K562 (cell line): ENCODE data around the gene SMC6. TPM values are rescaled to one million over a fixed set of nuclear protein-coding genes. Genes with fewer than 3 reads are reported as not detected.

Experiments used
- ATF1 ChIP-seq, 2 experiments: fragments of 450-650 bp in 1 of 2; IDR thresholded peaks; 2 replicates each; pipeline ENCODE4 v1.6.1; 2016; ENCODE audit warnings: missing compliant biosample characterization in 1 of 2, missing genetic modification characterization in 1 of 2
- BRD4 ChIP-seq: fragments of 200-600 bp; sonication (generic); IDR thresholded peaks from 2 replicates; pipeline ENCODE4 v1.6.1; 2017; ENCODE audit warnings: inconsistent platforms
- CC2D1A ChIP-seq: fragments of 450-650 bp; IDR thresholded peaks from 2 replicates; pipeline ENCODE4 v1.6.1; 2017; ENCODE audit warnings: mild to moderate bottlenecking
- ELF1 ChIP-seq: fragments of 200-800 bp; sonication (Bioruptor generic); IDR thresholded peaks from 2 replicates; pipeline ENCODE4 v1.6.1; 2016; ENCODE audit warnings: missing genetic modification characterization, missing compliant biosample characterization
- FIP1L1 ChIP-seq: fragments of 200-400 bp; formaldehyde crosslinking; IDR thresholded peaks from 2 replicates; pipeline ENCODE4 v1.6.1; 2018; ENCODE audit warnings: mild to moderate bottlenecking, low read depth, low read length; ENCODE audit not compliant: poor library complexity, severe bottlenecking
- FOXA3 ChIP-seq, 2 experiments: fragments of 450-650 bp in 1 of 2; sonication (generic) in 1 of 2; formaldehyde crosslinking; IDR thresholded peaks in 1 of 2; conservative IDR thresholded peaks in 1 of 2; 2 replicates each; pipeline versions ENCODE4 v1.4.0 to v1.8.0; 2020 to 2022; ENCODE audit warnings: mild to moderate bottlenecking in 2 of 2, missing genetic modification reagents in 1 of 2
- HDAC1 ChIP-seq, 2 experiments: fragments of 450-650 bp; IDR thresholded peaks; 2 replicates each; pipeline ENCODE4 v1.6.1; 2016 to 2017; ENCODE audit warnings: inconsistent platforms in 1 of 2, mild to moderate bottlenecking in 1 of 2, moderate library complexity in 1 of 2
- MEF2D ChIP-seq: conservative IDR thresholded peaks from 2 replicates; pipeline ENCODE4 v1.6.1; 2016; ENCODE audit warnings: low read depth, missing genetic modification characterization, missing compliant biosample characterization
- MTA3 ChIP-seq: fragments of 450-650 bp; formaldehyde crosslinking; IDR thresholded peaks from 2 replicates; pipeline ENCODE4 v1.6.1; 2017; ENCODE audit warnings: mild to moderate bottlenecking, borderline replicate concordance
- NRF1 ChIP-seq, 2 experiments: fragments of 450-650 bp; IDR thresholded peaks in 1 of 2; conservative IDR thresholded peaks in 1 of 2; 2 replicates each; pipeline ENCODE4 v1.6.1; 2014; ENCODE audit warnings: mild to moderate bottlenecking in 2 of 2
- RBM22 ChIP-seq: fragments of 200-400 bp; formaldehyde crosslinking; IDR thresholded peaks from 2 replicates; pipeline ENCODE4 v1.6.1; 2018; ENCODE audit warnings: low read length, low read depth; ENCODE audit not compliant: poor library complexity, severe bottlenecking
- SAFB ChIP-seq: fragments of 200-400 bp; formaldehyde crosslinking; IDR thresholded peaks from 2 replicates; pipeline ENCODE4 v1.6.1; 2017; ENCODE audit warnings: low read depth, low read length, borderline replicate concordance
- SMARCA4 ChIP-seq: fragments of 450-650 bp; IDR thresholded peaks from 2 replicates; pipeline ENCODE4 v1.6.1; 2016
- ZNF197 ChIP-seq: fragments of 200-800 bp; sonication (Bioruptor generic); IDR thresholded peaks from 2 replicates; pipeline ENCODE4 v1.6.1; 2016; ENCODE audit warnings: low read depth, missing genetic modification characterization, missing compliant biosample characterization
- ZNF79 ChIP-seq: fragments of 250-450 bp; sonication (Bioruptor Pico); IDR thresholded peaks from 2 replicates; pipeline ENCODE4 v1.4.0; 2020; ENCODE audit warnings: low read depth, mild to moderate bottlenecking, moderate library complexity
- polyA plus RNA-seq, 8 experiments: library from polyadenylated mRNA; depleted of rRNA in 4 of 8; stranded (reverse) in 5 of 8; unstranded in 3 of 8; fragments of >200 nt; fragmentation: Nextera tagmentation in 2 of 8; fragmentation: Illumina TruSeq in 1 of 8; extraction: Ambion mirVana in 2 of 8; extraction: Trizol in 1 of 8; gene quantifications; 2 replicates each; pipeline versions ENCODE4 v1.2.1 to v1.2.3, GENCODE V29; 2011 to 2014; ENCODE audit warnings: inconsistent platforms in 1 of 8, missing spikeins in 1 of 8
- total RNA-seq, 7 experiments: library from RNA; depleted of rRNA in 6 of 7; stranded (reverse); fragments of >200 nt in 6 of 7; fragmentation: Illumina TruSeq in 2 of 7; extraction: Trizol in 2 of 7; gene quantifications; 2 replicates each; pipeline versions ENCODE4 v1.2.1 to v1.2.3, GENCODE V29; 2011 to 2021; ENCODE audit warnings: low replicate concordance in 1 of 7
- TF ChIP-seq, protein P1 (sequence below): fragments of 250-450 bp; sonication (Bioruptor Pico); IDR thresholded peaks from 2 replicates; pipeline ENCODE4 v1.5.0; 2020; ENCODE audit warnings: mild to moderate bottlenecking, borderline replicate concordance
- TF ChIP-seq, protein P2 (sequence below): sonication (generic); formaldehyde crosslinking; IDR thresholded peaks from 2 replicates; pipeline ENCODE4 v1.4.0; 2020; ENCODE audit warnings: mild to moderate bottlenecking, missing genetic modification reagents
- TF ChIP-seq, protein P3 (sequence below), 2 experiments: fragments of 200-800 bp in 1 of 2; sonication (Bioruptor generic) in 1 of 2; sonication (generic) in 1 of 2; formaldehyde crosslinking in 1 of 2; IDR thresholded peaks in 1 of 2; conservative IDR thresholded peaks in 1 of 2; 2 replicates each; pipeline versions ENCODE4 v1.5.0 to v1.6.1; 2016 to 2020; ENCODE audit warnings: missing compliant biosample characterization in 1 of 2, missing genetic modification characterization in 1 of 2, missing genetic modification reagents in 1 of 2
- TF ChIP-seq, protein P4 (sequence below): fragments of 250-450 bp; sonication (Bioruptor Pico); IDR thresholded peaks from 2 replicates; pipeline ENCODE4 v1.6.1; 2021; ENCODE audit warnings: mild to moderate bottlenecking
- TF ChIP-seq, protein P5 (sequence below): IDR thresholded peaks from 2 replicates; pipeline ENCODE4 v1.6.1; 2016; ENCODE audit warnings: missing genetic modification characterization, missing compliant biosample characterization

Gene SMC6
- total and polyA plus RNA-seq, 9 of the 15 experiments (the other 6 are each of a cell fraction or from before 2014, with no cell fraction given): 14.2 to 75.9 (median 47.7) TPM

DNA sequence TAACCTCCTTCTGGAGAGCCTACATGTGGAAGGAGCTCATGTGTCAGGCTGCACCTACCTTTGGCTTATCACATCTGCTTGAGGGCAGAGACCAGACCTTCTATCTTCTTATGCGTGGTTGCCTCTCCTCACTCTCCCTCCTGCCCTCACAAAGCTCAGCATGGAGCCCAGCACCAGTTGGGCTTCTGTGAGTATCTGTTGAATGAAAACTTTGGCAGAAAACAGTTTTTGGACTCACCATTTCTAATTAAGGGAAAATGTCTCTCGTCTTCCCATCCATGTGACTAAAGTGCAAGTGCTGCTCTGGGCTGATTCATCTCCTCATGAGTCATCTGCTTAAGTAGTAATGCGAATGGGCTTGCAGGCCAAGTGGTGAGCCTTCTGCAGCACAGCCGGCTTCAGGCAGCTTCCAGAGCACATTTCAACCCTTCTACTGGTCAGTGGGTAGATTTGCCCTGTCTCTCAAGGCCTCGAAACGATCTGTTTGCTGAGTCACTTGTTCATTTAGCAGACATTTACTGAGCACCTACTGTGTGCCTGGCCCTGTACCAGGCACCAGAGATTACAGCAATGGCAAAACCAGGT, 110.5 kb downstream of the SMC6 start (continued):
- TF ChIP-seq ATF1 (CRISPR knock-in tag; IDR thresholded peaks at IDR 0.05) (no peak), ATF1 (tag; IDR thresholded peaks at IDR 0.05) (no peak), FIP1L1 (no peak), FOXA3 (CRISPR knock-in tag; conservative IDR thresholded peaks at IDR 0.05 in 1 of 2, IDR thresholded peaks at IDR 0.05 in 1 of 2) (no peak), SMARCA4 (peak; percentile 72), RBM22 (no peak), HDAC1 (IDR thresholded peaks at IDR 0.05) (peak in 1 of 2 experiments; percentile 49; a peak in 1 of 4 replicates), ELF1 (tag) (no peak), ZNF79 (CRISPR knock-in tag) (no peak), MEF2D (tag) (peak; percentile 50; the same call in 1 of the 2 replicates), NRF1 (conservative IDR thresholded peaks at IDR 0.05 in 1 of 2, IDR thresholded peaks at IDR 0.05 in 1 of 2) (0 out of 4 replicates have a peak, but pooled peaks of 1 of the 2 experiments have one; percentile 25), ZNF197 (CRISPR knock-in tag) (no peak), SAFB (no peak), CC2D1A (no peak), BRD4 (no peak), MTA3 (no peak)
- TF ChIP-seq, protein P1, sequence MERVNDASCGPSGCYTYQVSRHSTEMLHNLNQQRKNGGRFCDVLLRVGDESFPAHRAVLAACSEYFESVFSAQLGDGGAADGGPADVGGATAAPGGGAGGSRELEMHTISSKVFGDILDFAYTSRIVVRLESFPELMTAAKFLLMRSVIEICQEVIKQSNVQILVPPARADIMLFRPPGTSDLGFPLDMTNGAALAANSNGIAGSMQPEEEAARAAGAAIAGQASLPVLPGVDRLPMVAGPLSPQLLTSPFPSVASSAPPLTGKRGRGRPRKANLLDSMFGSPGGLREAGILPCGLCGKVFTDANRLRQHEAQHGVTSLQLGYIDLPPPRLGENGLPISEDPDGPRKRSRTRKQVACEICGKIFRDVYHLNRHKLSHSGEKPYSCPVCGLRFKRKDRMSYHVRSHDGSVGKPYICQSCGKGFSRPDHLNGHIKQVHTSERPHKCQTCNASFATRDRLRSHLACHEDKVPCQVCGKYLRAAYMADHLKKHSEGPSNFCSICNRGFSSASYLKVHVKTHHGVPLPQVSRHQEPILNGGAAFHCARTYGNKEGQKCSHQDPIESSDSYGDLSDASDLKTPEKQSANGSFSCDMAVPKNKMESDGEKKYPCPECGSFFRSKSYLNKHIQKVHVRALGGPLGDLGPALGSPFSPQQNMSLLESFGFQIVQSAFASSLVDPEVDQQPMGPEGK (CRISPR knock-in tag): no peak
- TF ChIP-seq, protein P2, sequence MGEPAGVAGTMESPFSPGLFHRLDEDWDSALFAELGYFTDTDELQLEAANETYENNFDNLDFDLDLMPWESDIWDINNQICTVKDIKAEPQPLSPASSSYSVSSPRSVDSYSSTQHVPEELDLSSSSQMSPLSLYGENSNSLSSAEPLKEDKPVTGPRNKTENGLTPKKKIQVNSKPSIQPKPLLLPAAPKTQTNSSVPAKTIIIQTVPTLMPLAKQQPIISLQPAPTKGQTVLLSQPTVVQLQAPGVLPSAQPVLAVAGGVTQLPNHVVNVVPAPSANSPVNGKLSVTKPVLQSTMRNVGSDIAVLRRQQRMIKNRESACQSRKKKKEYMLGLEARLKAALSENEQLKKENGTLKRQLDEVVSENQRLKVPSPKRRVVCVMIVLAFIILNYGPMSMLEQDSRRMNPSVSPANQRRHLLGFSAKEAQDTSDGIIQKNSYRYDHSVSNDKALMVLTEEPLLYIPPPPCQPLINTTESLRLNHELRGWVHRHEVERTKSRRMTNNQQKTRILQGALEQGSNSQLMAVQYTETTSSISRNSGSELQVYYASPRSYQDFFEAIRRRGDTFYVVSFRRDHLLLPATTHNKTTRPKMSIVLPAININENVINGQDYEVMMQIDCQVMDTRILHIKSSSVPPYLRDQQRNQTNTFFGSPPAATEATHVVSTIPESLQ: no peak
- TF ChIP-seq, protein P3, sequence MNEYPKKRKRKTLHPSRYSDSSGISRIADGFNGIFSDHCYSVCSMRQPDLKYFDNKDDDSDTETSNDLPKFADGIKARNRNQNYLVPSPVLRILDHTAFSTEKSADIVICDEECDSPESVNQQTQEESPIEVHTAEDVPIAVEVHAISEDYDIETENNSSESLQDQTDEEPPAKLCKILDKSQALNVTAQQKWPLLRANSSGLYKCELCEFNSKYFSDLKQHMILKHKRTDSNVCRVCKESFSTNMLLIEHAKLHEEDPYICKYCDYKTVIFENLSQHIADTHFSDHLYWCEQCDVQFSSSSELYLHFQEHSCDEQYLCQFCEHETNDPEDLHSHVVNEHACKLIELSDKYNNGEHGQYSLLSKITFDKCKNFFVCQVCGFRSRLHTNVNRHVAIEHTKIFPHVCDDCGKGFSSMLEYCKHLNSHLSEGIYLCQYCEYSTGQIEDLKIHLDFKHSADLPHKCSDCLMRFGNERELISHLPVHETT (CRISPR knock-in tag; conservative IDR thresholded peaks at IDR 0.05 in 1 of 2, IDR thresholded peaks at IDR 0.05 in 1 of 2): peak in 1 of 2 experiments; percentile 48; a peak in 1 of 4 replicates
- TF ChIP-seq, protein P4, sequence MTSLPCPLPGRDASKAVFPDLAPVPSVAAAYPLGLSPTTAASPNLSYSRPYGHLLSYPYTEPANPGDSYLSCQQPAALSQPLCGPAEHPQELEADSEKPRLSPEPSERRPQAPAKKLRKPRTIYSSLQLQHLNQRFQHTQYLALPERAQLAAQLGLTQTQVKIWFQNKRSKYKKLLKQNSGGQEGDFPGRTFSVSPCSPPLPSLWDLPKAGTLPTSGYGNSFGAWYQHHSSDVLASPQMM: no peak
- TF ChIP-seq, protein P5, sequence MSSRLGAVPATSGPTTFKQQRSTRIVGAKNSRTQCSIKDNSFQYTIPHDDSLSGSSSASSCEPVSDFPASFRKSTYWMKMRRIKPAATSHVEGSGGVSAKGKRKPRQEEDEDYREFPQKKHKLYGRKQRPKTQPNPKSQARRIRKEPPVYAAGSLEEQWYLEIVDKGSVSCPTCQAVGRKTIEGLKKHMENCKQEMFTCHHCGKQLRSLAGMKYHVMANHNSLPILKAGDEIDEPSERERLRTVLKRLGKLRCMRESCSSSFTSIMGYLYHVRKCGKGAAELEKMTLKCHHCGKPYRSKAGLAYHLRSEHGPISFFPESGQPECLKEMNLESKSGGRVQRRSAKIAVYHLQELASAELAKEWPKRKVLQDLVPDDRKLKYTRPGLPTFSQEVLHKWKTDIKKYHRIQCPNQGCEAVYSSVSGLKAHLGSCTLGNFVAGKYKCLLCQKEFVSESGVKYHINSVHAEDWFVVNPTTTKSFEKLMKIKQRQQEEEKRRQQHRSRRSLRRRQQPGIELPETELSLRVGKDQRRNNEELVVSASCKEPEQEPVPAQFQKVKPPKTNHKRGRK (tag): no peak
